Ishikawa (cell line): ENCODE results near the gene ARSJ.
A peak's percentile ranks its signal among the peaks of the same experiment; 100 is the strongest.

Experiments used
- CEBPB ChIP-seq: IDR thresholded peaks from 2 replicates; pipeline ENCODE4 v1.6.1; 2012
- CREB1 ChIP-seq: IDR thresholded peaks from 2 replicates; pipeline ENCODE4 v1.6.1; 2012; ENCODE audit warnings: low read depth
- EGR1 ChIP-seq: IDR thresholded peaks from 2 replicates; pipeline ENCODE4 v1.6.1; 2012
- EP300 ChIP-seq: IDR thresholded peaks from 2 replicates; pipeline ENCODE4 v1.6.1; 2012; ENCODE audit warnings: borderline replicate concordance
- FOXM1 ChIP-seq: IDR thresholded peaks from 2 replicates; pipeline ENCODE4 v1.6.1; 2012; ENCODE audit warnings: low read depth, borderline replicate concordance
- NFIC ChIP-seq: IDR thresholded peaks from 2 replicates; pipeline ENCODE4 v1.6.1; 2012
- RAD21 ChIP-seq: IDR thresholded peaks from 2 replicates; pipeline ENCODE4 v1.6.1; 2012; ENCODE audit warnings: low read depth
- TAF1 ChIP-seq: IDR thresholded peaks from 2 replicates; pipeline ENCODE4 v1.6.1; 2012; ENCODE audit warnings: low read depth, mild to moderate bottlenecking
- TCF12 ChIP-seq: IDR thresholded peaks from 2 replicates; pipeline ENCODE4 v1.6.1; 2012; ENCODE audit warnings: low read depth
- TEAD4 ChIP-seq: IDR thresholded peaks from 2 replicates; pipeline ENCODE4 v1.6.1; 2012
- YY1 ChIP-seq: IDR thresholded peaks from 2 replicates; pipeline ENCODE4 v1.6.1; 2012; ENCODE audit warnings: low read depth
- ZBTB7A ChIP-seq: IDR thresholded peaks from 2 replicates; pipeline ENCODE4 v1.6.1; 2012; ENCODE audit warnings: low read depth
- TF ChIP-seq, protein P1 (sequence below): IDR thresholded peaks from 2 replicates; pipeline ENCODE4 v1.6.1; 2012
- TF ChIP-seq, protein P2 (sequence below): IDR thresholded peaks from 2 replicates; pipeline ENCODE4 v1.6.1; 2012; ENCODE audit warnings: low read depth, mild to moderate bottlenecking
- TF ChIP-seq, protein P3 (sequence below): IDR thresholded peaks from 2 replicates; pipeline ENCODE4 v1.6.1; 2012

The ARSJ gene

DNA sequence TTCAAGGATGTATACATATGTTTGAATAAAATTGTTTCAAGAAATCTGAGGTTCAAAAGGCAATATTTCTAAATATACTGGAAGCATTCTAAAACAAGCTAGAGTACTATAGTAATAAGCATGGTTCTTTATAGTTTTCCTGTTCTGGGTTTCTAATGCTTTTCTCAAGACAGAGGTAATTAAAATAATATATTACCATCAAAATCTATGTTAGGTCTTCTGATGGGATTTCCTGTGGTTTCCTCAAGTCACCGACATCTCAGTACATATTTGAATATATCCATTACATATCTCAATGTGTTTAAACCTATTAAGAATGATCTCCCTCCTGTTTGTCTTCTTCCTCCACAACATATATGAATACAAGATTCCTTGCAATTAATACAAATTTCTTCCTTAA is 25.6 kb downstream of the ARSJ start:
- no peak for TF ChIP-seq NFIC
- no peak for TF ChIP-seq ZBTB7A
- no peak for TF ChIP-seq FOXM1

DNA sequence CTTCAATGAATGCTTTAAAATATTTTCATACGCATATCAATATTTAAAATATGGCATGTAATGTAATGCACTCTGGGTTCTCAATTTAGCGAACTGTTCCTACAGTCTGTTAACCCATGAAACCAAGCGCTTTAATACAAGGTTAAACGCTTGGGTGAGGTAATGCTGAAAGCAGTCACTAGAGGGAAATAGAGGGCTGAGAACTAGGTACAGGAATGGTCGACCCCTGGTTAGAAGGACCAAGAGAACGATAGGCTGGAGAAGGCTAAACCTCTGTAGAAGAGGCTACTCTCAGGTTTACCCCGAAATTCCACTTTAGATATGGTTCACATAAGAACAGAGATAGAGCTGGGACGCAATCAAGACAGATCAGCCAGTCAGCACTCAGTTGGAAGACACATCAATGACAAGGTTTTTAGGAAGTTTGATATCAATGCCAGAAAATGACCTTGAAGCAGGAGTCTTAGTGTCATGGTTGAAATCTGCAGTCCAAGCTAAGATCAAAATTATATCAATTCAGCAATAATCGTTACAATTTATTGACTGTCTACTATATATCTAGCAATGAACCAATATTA is 26.9 kb downstream of the ARSJ start:
- TF ChIP-seq TAF1, result no peak
- TF ChIP-seq RAD21, result peak; percentile 93

DNA sequence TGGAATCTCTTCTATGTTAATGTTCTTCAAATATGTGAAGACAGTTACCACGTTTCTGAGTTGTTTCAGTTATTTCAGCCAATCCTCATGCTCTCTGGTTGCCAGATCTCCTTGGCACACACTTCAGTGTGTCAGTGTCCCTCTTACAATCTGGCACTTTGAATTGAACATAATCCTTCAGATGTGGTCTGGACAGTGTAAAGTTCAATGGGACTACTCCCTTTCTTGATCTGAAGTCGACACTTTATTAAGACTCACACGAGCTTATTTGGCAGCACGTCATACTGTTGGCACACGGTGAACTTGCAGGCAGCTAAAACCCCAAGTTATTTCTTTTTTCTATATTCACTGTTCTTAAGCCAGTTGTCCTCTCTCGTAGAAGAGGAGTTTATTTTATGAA is 28.2 kb downstream of the ARSJ start:
- TF ChIP-seq TEAD4 (no peak), NFIC (no peak), EP300 (no peak), RAD21 (no peak), CEBPB (no peak), FOXM1 (no peak), YY1 (no peak), ZBTB7A (no peak), EGR1 (no peak), TAF1 (no peak), CREB1 (no peak)
- TF ChIP-seq, protein P1, sequence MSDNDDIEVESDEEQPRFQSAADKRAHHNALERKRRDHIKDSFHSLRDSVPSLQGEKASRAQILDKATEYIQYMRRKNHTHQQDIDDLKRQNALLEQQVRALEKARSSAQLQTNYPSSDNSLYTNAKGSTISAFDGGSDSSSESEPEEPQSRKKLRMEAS, result no peak
- TF ChIP-seq, protein P2, sequence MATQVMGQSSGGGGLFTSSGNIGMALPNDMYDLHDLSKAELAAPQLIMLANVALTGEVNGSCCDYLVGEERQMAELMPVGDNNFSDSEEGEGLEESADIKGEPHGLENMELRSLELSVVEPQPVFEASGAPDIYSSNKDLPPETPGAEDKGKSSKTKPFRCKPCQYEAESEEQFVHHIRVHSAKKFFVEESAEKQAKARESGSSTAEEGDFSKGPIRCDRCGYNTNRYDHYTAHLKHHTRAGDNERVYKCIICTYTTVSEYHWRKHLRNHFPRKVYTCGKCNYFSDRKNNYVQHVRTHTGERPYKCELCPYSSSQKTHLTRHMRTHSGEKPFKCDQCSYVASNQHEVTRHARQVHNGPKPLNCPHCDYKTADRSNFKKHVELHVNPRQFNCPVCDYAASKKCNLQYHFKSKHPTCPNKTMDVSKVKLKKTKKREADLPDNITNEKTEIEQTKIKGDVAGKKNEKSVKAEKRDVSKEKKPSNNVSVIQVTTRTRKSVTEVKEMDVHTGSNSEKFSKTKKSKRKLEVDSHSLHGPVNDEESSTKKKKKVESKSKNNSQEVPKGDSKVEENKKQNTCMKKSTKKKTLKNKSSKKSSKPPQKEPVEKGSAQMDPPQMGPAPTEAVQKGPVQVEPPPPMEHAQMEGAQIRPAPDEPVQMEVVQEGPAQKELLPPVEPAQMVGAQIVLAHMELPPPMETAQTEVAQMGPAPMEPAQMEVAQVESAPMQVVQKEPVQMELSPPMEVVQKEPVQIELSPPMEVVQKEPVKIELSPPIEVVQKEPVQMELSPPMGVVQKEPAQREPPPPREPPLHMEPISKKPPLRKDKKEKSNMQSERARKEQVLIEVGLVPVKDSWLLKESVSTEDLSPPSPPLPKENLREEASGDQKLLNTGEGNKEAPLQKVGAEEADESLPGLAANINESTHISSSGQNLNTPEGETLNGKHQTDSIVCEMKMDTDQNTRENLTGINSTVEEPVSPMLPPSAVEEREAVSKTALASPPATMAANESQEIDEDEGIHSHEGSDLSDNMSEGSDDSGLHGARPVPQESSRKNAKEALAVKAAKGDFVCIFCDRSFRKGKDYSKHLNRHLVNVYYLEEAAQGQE, result no peak
- TF ChIP-seq, protein P3, sequence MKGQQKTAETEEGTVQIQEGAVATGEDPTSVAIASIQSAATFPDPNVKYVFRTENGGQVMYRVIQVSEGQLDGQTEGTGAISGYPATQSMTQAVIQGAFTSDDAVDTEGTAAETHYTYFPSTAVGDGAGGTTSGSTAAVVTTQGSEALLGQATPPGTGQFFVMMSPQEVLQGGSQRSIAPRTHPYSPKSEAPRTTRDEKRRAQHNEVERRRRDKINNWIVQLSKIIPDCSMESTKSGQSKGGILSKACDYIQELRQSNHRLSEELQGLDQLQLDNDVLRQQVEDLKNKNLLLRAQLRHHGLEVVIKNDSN, result no peak

DNA sequence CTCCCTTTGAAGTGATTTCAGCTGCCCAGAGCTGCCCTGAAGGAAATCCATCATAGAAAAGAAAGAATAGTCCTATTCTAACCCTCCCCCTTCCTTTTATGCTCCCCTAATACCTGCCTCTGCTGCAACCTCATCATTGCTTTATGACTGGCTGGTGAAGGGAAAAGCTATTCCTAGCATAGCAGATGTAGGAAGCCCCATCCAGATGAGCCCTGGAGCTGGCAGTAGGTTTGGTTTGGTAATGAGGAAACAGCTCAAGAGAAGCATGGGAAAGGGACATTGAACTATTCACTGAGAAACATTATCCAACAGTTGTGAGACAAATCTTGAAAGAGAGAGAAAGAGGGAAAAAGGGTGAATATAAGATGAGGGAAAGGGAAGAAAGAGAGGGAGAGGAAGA is 29.2 kb downstream of the ARSJ start:
- TF ChIP-seq YY1 (no peak), TEAD4 (no peak), NFIC (no peak), CREB1 (no peak), RAD21 (no peak), CEBPB (no peak), TAF1 (no peak), EGR1 (no peak), ZBTB7A (no peak), FOXM1 (no peak)
- TF ChIP-seq, protein P2, result no peak
- TF ChIP-seq, protein P3, result no peak

DNA sequence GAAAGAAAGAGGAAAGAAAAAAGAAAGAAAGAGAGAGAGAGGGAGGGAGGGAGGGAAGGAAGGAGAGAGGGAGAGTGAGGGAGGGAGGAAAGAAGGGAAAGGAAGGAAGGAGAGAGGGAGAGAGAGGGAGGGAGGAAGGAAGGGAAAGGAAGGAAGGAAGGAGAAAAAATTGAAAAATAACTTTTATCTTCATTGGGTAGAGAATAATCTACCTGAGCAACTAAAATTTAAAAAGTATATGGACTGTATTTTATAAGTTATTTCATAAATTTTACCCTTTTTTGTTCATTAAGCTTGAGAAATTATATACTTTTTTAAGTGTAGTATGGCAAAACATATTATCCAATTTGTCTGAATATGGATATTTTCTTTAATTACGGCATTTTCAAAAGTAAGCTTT is 32.0 kb downstream of the ARSJ start:
- TF ChIP-seq TEAD4 (no peak), TCF12 (no peak), FOXM1 (no peak), ZBTB7A (no peak), RAD21 (no peak), NFIC (no peak), EGR1 (no peak), YY1 (no peak), CREB1 (no peak), CEBPB (no peak), TAF1 (no peak)
- TF ChIP-seq, protein P1, result no peak
- TF ChIP-seq, protein P2, result no peak
- TF ChIP-seq, protein P3, result no peak
